HG03520 (cell line): ENCODE data around the gene MGA.
"Not testable (repeated sequence)": the region's sequence is repeated elsewhere in the genome, so short reads cannot be mapped to it uniquely, and the experiment has no call there.

Experiments
- ATAC-seq: cut with Tn5 transposase; IDR thresholded peaks from one replicate; pipeline ENCODE4 v1.9.1; 2021; ENCODE audit warnings: mild to moderate bottlenecking, moderate library complexity; ENCODE audit not compliant: unreplicated experiment

The MGA gene

GRCh38 chr15:41703120-41703519 lies 42.9 kb downstream of the MGA start:
- no peak for ATAC-seq

- ATAC-seq = no peak
These were observed 52.8 kb downstream of the MGA start for GRCh38 chr15:41713047-41713446.

- no peak for ATAC-seq
These were observed 54.1 kb downstream of the MGA start for GRCh38 chr15:41714291-41714690.

GRCh38 chr15:41716864-41717263 lies 56.7 kb downstream of the MGA start:
- no peak for ATAC-seq

- no peak for ATAC-seq
These were observed 66.9 kb downstream of the MGA start for GRCh38 chr15:41727143-41727542.

- not testable (repeated sequence) for ATAC-seq
These were observed 67.9 kb downstream of the MGA start for GRCh38 chr15:41728061-41728460.

- no peak for ATAC-seq
These were observed 70.3 kb downstream of the MGA start for GRCh38 chr15:41730543-41730942.

- no peak for ATAC-seq
These were observed 72.3 kb downstream of the MGA start for GRCh38 chr15:41732483-41732882.

- ATAC-seq = no peak
These were observed 73.9 kb downstream of the MGA start for GRCh38 chr15:41734079-41734478.

- ATAC-seq = no peak
These were observed 74.8 kb downstream of the MGA start for GRCh38 chr15:41735046-41735445.

- not testable (repeated sequence) for ATAC-seq
These were observed 75.3 kb downstream of the MGA start for GRCh38 chr15:41735492-41735891.

- ATAC-seq = no peak
These were observed 86.6 kb downstream of the MGA start for GRCh38 chr15:41746802-41747201.

GRCh38 chr15:41756198-41756597 lies 96.0 kb downstream of the MGA start:
- ATAC-seq = no peak

GRCh38 chr15:41772720-41773331 lies 112.6 kb downstream of the MGA start:
- no peak for ATAC-seq

- ATAC-seq = no peak
These were observed 113.1 kb downstream of the MGA start for GRCh38 chr15:41773332-41773728.

- ATAC-seq = no peak
These were observed 113.5 kb downstream of the MGA start for GRCh38 chr15:41773729-41774061.

- peak; percentile 68 for ATAC-seq
These were observed 114.1 kb downstream of the MGA start, which contains the start of gene MAPKBP1 for GRCh38 chr15:41774062-41774881. Gene MAPKBP1 (plus strand): TSS chr15:41774484. CDS start chr15:41775276, 792 bp downstream.

- no peak for ATAC-seq
These were observed 114.7 kb downstream of the MGA start for GRCh38 chr15:41774882-41775417.

GRCh38 chr15:41775651-41776050 lies 115.4 kb downstream of the MGA start:
- no peak for ATAC-seq

GRCh38 chr15:41777421-41777973 lies 117.3 kb downstream of the MGA start:
- ATAC-seq = no peak

GRCh38 chr15:41778521-41778920 lies 118.3 kb downstream of the MGA start:
- ATAC-seq = no peak

- ATAC-seq = no peak
These were observed 119.5 kb downstream of the MGA start for GRCh38 chr15:41779662-41780157.
